NCI-H510A treated with DMSO at 0.1 percent for 48 hours (cell line): ENCODE results near the gene SLK.

Experiments
- DNase-seq: peaks from one replicate; lab custom pipeline; 2025; lab: John Stamatoyannopoulos, UW

Gene SLK

GRCh38 chr10:103966671-103967447, at the start of gene SLK:
SLK (plus strand) TSS chr10:103967140; CDS start chr10:103967746, 606 bp downstream.
- DNase-seq: peak; percentile 81

DNA sequence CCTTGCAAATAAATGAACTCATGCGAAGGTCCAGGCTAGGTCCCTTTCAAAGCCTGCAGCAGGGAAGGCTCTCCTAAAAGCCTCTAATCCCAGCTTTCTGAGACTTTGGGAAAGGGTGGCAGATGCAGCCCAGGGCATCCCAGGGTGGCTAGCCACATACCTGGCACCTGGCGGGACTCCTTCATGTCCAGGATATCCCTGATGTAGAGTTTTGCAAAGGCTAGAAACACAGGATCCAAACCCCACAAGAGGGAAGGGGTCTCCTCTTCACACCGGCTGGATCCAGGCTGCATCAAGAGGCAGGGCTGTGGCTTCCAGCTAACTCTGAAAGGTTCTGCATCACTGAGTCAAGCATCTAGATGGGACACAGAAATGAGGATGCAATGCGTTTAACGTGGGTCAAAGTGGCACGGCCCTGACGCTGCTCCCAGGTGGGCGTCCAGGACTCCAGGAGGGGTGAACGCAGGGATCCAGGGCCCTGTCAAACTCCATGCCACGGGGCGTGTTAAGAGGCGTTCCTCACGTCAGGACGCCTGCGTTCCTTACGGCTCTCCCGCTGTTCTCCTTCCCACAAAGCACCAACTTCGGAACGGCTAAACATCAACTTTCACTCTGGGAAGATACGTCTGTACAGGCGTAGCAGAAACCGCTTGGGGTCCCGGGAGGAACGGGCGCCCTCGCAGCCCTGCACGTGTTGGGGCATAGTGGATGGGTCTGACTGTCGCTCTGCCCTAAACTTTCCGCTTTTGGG, 49.5 kb upstream of the SLK start:
- DNase-seq: peak; percentile 82

- peak; percentile 98 for DNase-seq
These were observed 48.7 kb upstream of the SLK start, which contains the start of gene STN1 for GRCh38 chr10:103918053-103918846. STN1 (minus strand) TSS chr10:103918184; CDS start chr10:103917594, 590 bp downstream.

DNA sequence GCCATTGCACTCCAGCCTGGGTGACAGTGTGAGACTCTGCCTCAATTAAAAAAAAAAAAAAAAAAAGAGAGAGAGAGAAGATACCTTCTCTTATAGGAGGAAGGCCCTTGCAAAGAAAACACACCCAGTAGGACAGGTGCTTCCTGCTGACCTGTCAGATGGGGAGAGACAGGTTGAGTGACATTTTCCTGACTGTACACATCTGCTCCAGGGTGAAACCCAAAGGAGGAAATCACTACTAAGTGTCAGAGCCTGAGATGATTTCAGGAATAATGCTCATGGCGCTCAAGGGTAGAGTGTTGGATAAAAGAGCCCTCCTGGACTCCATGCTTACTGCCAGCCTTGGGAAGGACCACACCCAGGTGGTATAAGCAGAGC, 47.3 kb upstream of the SLK start:
- DNase-seq: no peak

GRCh38 chr10:103921248-103921647, 45.7 kb upstream of the SLK start:
- DNase-seq: no peak

- DNase-seq: no peak
These were observed 45.2 kb upstream of the SLK start for GRCh38 chr10:103921750-103922195.

GRCh38 chr10:103922659-103923058, 44.3 kb upstream of the SLK start:
- no peak for DNase-seq

- no peak for DNase-seq
These were observed 43.4 kb upstream of the SLK start for GRCh38 chr10:103923502-103923901.

- DNase-seq: no peak
These were observed 41.3 kb upstream of the SLK start for GRCh38 chr10:103925591-103925990.

GRCh38 chr10:103926722-103927319, 40.1 kb upstream of the SLK start:
- DNase-seq: no peak

GRCh38 chr10:103928784-103929183, 38.2 kb upstream of the SLK start:
- no peak for DNase-seq

DNA sequence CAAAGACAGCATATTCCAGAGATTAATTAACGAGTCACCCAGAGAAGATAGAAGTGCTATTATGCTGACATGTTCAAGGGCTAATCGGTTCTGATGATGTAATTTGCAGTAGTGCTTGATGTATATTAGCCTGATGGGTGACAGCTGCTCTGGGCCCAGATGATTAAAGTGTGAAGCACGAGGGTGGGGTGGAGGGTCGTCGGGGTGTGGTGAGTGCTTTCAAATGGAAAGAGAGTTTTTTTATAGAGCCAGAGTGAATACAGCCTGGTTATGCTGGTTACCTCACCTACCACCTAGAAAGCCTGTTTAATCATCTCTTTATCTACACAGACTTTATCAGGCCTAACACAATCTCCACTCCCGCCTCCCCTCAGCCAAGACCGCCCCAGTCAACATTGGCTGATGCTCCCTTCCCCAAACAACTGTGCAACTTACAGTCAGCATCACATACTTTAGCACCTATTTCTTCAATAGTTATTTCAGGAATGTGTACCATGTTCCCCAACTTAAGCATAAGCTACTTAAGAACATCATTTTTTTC, 37.5 kb upstream of the SLK start:
- no peak for DNase-seq

DNA sequence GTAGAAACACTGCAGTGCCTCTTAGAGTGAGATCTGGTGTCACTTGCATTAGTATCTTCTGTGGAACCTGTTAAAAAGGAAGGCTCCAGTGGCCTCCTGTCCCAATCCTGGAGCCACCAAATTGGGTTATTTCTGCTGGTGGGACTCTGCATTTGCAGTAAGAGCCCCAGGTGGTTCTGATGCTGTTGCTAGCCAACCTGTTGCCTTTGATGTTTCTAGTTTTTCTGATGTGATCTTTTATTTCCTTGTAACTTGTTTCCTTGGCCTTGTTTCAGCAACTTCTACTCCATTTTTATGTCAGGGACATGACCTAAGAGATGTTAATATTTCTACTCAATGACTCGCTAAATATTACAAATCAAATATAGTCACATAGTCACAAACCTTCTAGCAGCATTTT, 36.5 kb upstream of the SLK start:
- DNase-seq: no peak

- no peak for DNase-seq
These were observed 36.1 kb upstream of the SLK start for GRCh38 chr10:103930881-103931280.

DNA sequence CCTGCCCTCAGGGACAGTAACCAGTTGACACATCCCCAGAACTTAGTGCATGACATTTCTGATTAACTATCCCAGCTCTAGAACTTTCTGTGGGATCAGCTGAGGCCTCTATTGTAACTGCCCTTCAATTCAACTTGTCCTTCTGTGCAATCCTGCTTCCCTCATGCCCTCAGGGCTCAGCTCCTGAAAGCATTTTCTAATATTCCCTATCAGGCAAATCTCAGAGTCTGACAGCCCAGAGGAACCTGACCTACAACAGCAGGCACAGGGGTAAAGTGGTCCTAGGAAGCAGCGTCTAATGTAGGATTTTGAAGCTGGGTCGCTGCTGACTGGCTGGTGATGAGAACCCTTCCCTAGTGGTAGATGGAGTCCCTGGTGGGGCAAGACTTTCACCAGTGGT, 35.3 kb upstream of the SLK start:
- no peak for DNase-seq

DNA sequence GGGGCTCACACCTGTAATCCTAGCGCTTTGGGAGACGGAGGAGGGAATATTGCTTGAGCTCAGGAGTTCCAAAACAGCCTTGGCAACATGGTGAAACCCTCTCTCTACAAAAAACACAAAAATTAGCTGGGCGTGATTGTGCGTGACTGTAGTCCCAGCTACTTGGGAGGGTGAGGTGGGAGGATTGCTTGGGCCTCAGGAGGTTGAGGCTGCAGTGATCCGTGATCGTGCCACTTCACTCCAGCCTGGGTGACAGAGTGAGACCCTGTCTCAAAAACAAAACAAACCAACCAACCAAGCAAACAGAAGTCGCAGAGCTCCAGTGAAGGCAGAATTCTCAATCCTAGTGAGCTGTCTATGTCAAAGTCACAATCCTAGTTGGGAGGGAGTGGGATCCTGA, 34.7 kb upstream of the SLK start:
- DNase-seq: no peak

DNA sequence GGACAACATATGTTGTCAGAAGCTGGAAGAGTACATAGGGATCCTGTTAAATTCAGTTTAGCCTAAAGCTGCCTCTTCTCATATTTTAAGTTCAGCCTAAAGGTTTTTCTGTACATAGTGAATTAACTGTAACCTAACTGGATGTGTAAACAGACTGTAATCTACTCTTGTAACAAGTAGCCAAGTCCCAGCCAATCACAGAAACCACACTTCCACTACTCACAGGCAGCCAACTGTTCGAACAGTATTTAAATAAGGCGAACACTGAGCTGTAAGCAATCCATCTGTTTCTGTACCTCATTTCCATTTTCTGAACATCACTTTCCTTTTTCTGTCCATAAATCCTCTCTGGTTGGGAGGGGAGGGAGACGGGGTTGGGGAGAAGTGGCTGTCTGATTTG, 34.0 kb upstream of the SLK start:
- DNase-seq: peak; percentile 76

- no peak for DNase-seq
These were observed 33.3 kb upstream of the SLK start for GRCh38 chr10:103933557-103934121.

GRCh38 chr10:103934308-103934707, 32.6 kb upstream of the SLK start:
- no peak for DNase-seq

- DNase-seq: no peak
These were observed 30.9 kb upstream of the SLK start for GRCh38 chr10:103936022-103936421.

- DNase-seq: no peak
These were observed 27.4 kb upstream of the SLK start for GRCh38 chr10:103939522-103939921.
